Measurements from ENCODE around the gene TPRA1. TPM values are rescaled to one million over a fixed set of nuclear protein-coding genes. Genes with fewer than 3 reads are reported as not detected.
"Not testable (repeated sequence)": the region's sequence is repeated elsewhere in the genome, so short reads cannot be mapped to it uniquely, and the experiment has no call there.

The TPRA1 gene
- total and polyA plus RNA-seq, 7 donors = 20.7 to 26.7 (median 24.2) TPM

DNA sequence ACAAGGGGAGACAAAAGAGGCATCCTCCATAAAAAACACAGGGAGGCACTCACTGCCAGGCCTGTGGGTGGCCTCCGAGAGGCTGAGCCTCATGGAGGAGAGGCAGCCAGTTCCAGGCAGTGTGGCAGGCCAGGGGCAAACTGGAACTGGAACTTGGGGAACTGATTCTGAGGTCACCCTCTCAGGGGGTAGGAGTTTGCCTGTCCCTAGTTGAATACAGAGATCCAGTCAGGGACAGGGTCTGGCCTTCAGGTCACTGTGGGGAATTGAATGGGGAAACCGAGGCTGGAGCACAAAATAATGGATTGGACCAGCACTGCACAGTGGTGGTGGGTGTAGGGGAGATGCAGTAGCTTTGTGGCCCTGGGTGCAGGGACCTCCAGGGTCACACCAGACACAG, 58.7 kb downstream of the TPRA1 start:
- TF ChIP-seq, protein P1, sequence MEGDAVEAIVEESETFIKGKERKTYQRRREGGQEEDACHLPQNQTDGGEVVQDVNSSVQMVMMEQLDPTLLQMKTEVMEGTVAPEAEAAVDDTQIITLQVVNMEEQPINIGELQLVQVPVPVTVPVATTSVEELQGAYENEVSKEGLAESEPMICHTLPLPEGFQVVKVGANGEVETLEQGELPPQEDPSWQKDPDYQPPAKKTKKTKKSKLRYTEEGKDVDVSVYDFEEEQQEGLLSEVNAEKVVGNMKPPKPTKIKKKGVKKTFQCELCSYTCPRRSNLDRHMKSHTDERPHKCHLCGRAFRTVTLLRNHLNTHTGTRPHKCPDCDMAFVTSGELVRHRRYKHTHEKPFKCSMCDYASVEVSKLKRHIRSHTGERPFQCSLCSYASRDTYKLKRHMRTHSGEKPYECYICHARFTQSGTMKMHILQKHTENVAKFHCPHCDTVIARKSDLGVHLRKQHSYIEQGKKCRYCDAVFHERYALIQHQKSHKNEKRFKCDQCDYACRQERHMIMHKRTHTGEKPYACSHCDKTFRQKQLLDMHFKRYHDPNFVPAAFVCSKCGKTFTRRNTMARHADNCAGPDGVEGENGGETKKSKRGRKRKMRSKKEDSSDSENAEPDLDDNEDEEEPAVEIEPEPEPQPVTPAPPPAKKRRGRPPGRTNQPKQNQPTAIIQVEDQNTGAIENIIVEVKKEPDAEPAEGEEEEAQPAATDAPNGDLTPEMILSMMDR (IDR thresholded peaks at IDR 0.05) = no peak
- H3K27me3 ChIP-seq (ENCODE audit: insufficient read depth in 3 of 3, low read length in 2 of 3) = no peaks in the 10 kb centered on the region
- ATAC-seq (no peak), DNase-seq (no peak)
- no peaks in the 10 kb centered on the region for H3K4me1 ChIP-seq
- H3K9me3 ChIP-seq = no peaks in the 10 kb centered on the region
- no peak overlapping the region for H3K27ac ChIP-seq
- intact Hi-C loops (cut with DNase I) = no loop called here
- H3K36me3 ChIP-seq (ENCODE audit: insufficient read depth in 1 of 2, low read depth in 1 of 2) = no peaks in the 10 kb centered on the region
- H3K4me3 ChIP-seq = no peak overlapping the region
- WGBS, 3 donors = 87 to 92% (median 91%) methylated on average over 2 of the region's 2 CpGs

GRCh38 chr3:127530863-127531262, 59.7 kb downstream of the TPRA1 start:
- DNase-seq; H3K27ac ChIP-seq; H3K9me3 ChIP-seq; H3K4me1 ChIP-seq; H3K36me3 ChIP-seq (ENCODE audit: insufficient read depth in 1 of 2, low read depth in 1 of 2); intact Hi-C loops (cut with DNase I); ATAC-seq; H3K4me3 ChIP-seq; H3K27me3 ChIP-seq (ENCODE audit: insufficient read depth in 3 of 3, low read length in 2 of 3): not testable (repeated sequence)
- 88 to 98% (median 90%) methylated on average over 7 of the region's 7 CpGs for WGBS, 3 donors

- Histone ChIP-seq H3K9me3 (no peaks in the 10 kb centered on the region), H3K27ac (no peak overlapping the region), H3K4me3 (no peak overlapping the region), H3K36me3 (ENCODE audit: insufficient read depth in 1 of 2, low read depth in 1 of 2) (no peaks in the 10 kb centered on the region), H3K27me3 (ENCODE audit: insufficient read depth in 3 of 3, low read length in 2 of 3) (peaks cover 0 to 15% (median 0%) of the 10 kb centered on the region in 3 donors), H3K4me1 (no peaks in the 10 kb centered on the region)
- TF ChIP-seq, protein P1 (IDR thresholded peaks at IDR 0.05) = no peak
- 78 to 81% (median 78%) methylated on average over 9 of the region's 9 CpGs for WGBS, 3 donors
- ATAC-seq (no peak), DNase-seq (no peak)
- intact Hi-C loops (cut with DNase I) = no loop called here
Measured at GRCh38 chr3:127529346-127530188, 61.0 kb downstream of the TPRA1 start.

DNA sequence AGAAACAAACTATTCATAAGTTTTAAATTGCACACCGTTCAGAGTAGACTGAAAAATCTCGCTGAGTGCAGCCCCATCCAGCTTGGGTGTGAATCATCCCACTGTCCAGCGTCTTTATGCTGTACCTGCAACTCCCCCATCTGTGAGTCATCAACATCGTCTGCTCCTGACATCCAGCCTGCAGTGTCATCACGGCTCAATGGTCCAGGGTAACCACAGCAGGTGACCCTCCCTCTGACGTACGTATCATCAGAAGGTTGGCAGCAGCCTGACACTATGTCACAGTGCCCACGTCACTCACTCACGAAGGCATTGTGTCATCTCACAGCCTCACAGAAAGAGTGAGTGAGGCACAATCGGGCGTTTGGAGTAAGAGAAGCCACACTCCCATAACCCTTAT, 65.2 kb downstream of the TPRA1 start:
- WGBS, 3 donors = 50 to 63% (median 52%) methylated on average over 11 of the region's 11 CpGs
- Histone ChIP-seq H3K27me3 (ENCODE audit: insufficient read depth in 3 of 3, low read length in 2 of 3) (peaks cover 0 to 16% (median 0%) of the 10 kb centered on the region in 3 donors), H3K36me3 (ENCODE audit: insufficient read depth in 1 of 2, low read depth in 1 of 2) (no peaks in the 10 kb centered on the region), H3K27ac (no peak overlapping the region), H3K4me1 (no peaks in the 10 kb centered on the region), H3K9me3 (peaks cover 8% of the 10 kb centered on the region), H3K4me3 (no peak overlapping the region)
- intact Hi-C loops (cut with DNase I) = no loop called here
- TF ChIP-seq, protein P1 (IDR thresholded peaks at IDR 0.05) = no peak
- ATAC-seq = no peak
- no peak for DNase-seq

- intact Hi-C loops (cut with DNase I) = no loop called here
- H3K27me3 ChIP-seq (ENCODE audit: insufficient read depth in 3 of 3, low read length in 2 of 3) = peaks cover 0 to 16% (median 0%) of the 10 kb centered on the region in 3 donors
- TF ChIP-seq, protein P1 (IDR thresholded peaks at IDR 0.05) = no peak
- H3K36me3 ChIP-seq (ENCODE audit: insufficient read depth in 1 of 2, low read depth in 1 of 2) = no peaks in the 10 kb centered on the region
- H3K27ac ChIP-seq = no peak overlapping the region
- no peak for ATAC-seq
- H3K4me1 ChIP-seq = no peaks in the 10 kb centered on the region
- no peak for DNase-seq
- H3K9me3 ChIP-seq = peaks cover 8% of the 10 kb centered on the region
- no peak overlapping the region for H3K4me3 ChIP-seq
- 48 to 50% (median 49%) methylated on average over 13 of the region's 13 CpGs for whole genome bisulfite sequencing, 3 donors
Measured at GRCh38 chr3:127524296-127524896, 66.1 kb downstream of the TPRA1 start.

Measured in psoas muscle (tissue), 8 donors.